ENCODE data around the gene NELL2.
"Not testable (repeated sequence)": the region's sequence is repeated elsewhere in the genome, so short reads cannot be mapped to it uniquely, and the experiment has no call there.

GRCh38 chr12:44821702-44822101 lies 54.4 kb downstream of the NELL2 start:
- TF ChIP-seq, protein P1, sequence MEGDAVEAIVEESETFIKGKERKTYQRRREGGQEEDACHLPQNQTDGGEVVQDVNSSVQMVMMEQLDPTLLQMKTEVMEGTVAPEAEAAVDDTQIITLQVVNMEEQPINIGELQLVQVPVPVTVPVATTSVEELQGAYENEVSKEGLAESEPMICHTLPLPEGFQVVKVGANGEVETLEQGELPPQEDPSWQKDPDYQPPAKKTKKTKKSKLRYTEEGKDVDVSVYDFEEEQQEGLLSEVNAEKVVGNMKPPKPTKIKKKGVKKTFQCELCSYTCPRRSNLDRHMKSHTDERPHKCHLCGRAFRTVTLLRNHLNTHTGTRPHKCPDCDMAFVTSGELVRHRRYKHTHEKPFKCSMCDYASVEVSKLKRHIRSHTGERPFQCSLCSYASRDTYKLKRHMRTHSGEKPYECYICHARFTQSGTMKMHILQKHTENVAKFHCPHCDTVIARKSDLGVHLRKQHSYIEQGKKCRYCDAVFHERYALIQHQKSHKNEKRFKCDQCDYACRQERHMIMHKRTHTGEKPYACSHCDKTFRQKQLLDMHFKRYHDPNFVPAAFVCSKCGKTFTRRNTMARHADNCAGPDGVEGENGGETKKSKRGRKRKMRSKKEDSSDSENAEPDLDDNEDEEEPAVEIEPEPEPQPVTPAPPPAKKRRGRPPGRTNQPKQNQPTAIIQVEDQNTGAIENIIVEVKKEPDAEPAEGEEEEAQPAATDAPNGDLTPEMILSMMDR (IDR thresholded peaks at IDR 0.05), result not testable (repeated sequence)
- TF ChIP-seq POLR2AphosphoS5 (IDR thresholded peaks at IDR 0.05; ENCODE audit: insufficient read depth in 1 of 2, low read depth in 1 of 2), result not testable (repeated sequence)

All from vagina (tissue), 2 donors.